Retina (tissue), 1 donor: ENCODE measurements around the gene GGT5.
"Not testable (repeated sequence)": the region's sequence is repeated elsewhere in the genome, so short reads cannot be mapped to it uniquely, and the experiment has no call there.

Experiments
- DNase-seq: peaks from one replicate; pipeline ENCODE4 v3.0.0-alpha.2; 2016

Gene GGT5

GRCh38 chr22:24245030-24245431 is at the start of gene GGT5:
Gene GGT5 (minus strand): TSS chr22:24245082. CDS start chr22:24244725, 357 bp downstream.
- not testable (repeated sequence) for DNase-seq

GRCh38 chr22:24292202-24292830 is 47.4 kb upstream of the GGT5 start:
- not testable (repeated sequence) for DNase-seq

- no peak for DNase-seq
These were observed 46.8 kb upstream of the GGT5 start for GRCh38 chr22:24291515-24292201.

GRCh38 chr22:24290459-24290858 is 45.6 kb upstream of the GGT5 start:
- DNase-seq: no peak

GRCh38 chr22:24289741-24290163 is 44.9 kb upstream of the GGT5 start:
- peak; percentile 43 for DNase-seq

GRCh38 chr22:24289114-24289513 is 44.2 kb upstream of the GGT5 start:
- DNase-seq: peak; percentile 6

- not testable (repeated sequence) for DNase-seq
These were observed 42.9 kb upstream of the GGT5 start for GRCh38 chr22:24287801-24288200.

- DNase-seq: not testable (repeated sequence)
These were observed 42.3 kb upstream of the GGT5 start for GRCh38 chr22:24287212-24287611.

- DNase-seq: no peak
These were observed 40.4 kb upstream of the GGT5 start for GRCh38 chr22:24285245-24285644.

- no peak for DNase-seq
These were observed 39.9 kb upstream of the GGT5 start for GRCh38 chr22:24284747-24285203.

- no peak for DNase-seq
These were observed 37.5 kb upstream of the GGT5 start for GRCh38 chr22:24282401-24282800.

GRCh38 chr22:24280363-24280762 is 35.5 kb upstream of the GGT5 start:
- not testable (repeated sequence) for DNase-seq

- not testable (repeated sequence) for DNase-seq
These were observed 30.0 kb upstream of the GGT5 start for GRCh38 chr22:24274696-24275405.

- DNase-seq: not testable (repeated sequence)
These were observed 29.0 kb upstream of the GGT5 start for GRCh38 chr22:24273906-24274305.

- not testable (repeated sequence) for DNase-seq
These were observed 28.1 kb upstream of the GGT5 start for GRCh38 chr22:24273031-24273430.

- no peak for DNase-seq
These were observed 26.5 kb upstream of the GGT5 start for GRCh38 chr22:24271386-24271854.

- DNase-seq: peak; percentile 99
These were observed 25.9 kb upstream of the GGT5 start, which contains the start of gene SPECC1L for GRCh38 chr22:24270556-24271385. Gene SPECC1L (plus strand): TSS chr22:24270831. CDS start chr22:24302232, 31,401 bp downstream.

- not testable (repeated sequence) for DNase-seq
These were observed 21.6 kb upstream of the GGT5 start for GRCh38 chr22:24266495-24266894.

GRCh38 chr22:24265734-24266133 is 20.9 kb upstream of the GGT5 start:
- no peak for DNase-seq

GRCh38 chr22:24264329-24264896 is 19.5 kb upstream of the GGT5 start:
- not testable (repeated sequence) for DNase-seq

- not testable (repeated sequence) for DNase-seq
These were observed 18.6 kb upstream of the GGT5 start for GRCh38 chr22:24263479-24263878.

- DNase-seq: not testable (repeated sequence)
These were observed 17.4 kb upstream of the GGT5 start for GRCh38 chr22:24262185-24262749.
